GOT3 (cell line): ENCODE data around the gene MACROD2.

Experiments
- DNase-seq: peaks from one replicate; lab custom pipeline; 2025; ENCODE audit warnings: mixed read lengths; lab: John Stamatoyannopoulos, UW

MACROD2 gene

DNA sequence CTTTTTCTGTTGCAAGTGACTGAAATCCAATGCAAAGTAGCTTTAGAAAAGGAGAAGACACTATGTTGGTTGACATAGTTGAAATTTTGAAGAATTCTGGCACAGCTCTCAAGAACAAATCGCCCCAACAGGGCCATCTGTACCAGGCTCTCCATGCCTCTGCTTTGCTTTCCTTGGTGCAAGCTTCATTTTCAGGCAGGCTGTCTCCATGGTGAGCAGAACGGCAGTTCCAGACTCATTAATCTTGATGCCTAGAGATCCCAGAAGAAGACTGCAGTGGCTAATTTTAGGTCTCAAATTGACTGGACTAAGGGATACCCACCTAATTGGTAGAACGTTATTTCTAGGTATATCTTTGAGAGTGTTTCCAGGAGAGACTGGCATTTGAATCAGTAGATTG lies 1292.8 kb downstream of the MACROD2 start:
- no peak for DNase-seq

DNA sequence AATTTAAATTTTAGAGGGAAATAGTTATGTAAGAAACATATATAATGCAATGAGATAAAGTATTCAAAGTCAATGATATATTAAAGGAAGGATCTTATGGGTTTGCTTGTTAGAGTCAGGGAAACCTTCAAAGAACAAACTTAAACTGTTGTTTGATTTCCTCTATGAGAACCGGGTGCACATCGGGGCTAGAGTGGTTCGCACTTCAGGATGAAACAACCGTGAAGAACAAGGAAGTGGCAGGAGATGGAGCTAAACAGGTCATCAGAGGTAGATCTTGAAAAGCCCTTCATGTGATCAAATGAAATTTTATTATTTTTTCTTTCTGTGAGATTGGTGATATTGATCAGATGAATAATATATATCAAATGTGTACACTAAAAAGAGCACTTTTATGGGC lies 1294.0 kb downstream of the MACROD2 start:
- DNase-seq, result no peak

DNA sequence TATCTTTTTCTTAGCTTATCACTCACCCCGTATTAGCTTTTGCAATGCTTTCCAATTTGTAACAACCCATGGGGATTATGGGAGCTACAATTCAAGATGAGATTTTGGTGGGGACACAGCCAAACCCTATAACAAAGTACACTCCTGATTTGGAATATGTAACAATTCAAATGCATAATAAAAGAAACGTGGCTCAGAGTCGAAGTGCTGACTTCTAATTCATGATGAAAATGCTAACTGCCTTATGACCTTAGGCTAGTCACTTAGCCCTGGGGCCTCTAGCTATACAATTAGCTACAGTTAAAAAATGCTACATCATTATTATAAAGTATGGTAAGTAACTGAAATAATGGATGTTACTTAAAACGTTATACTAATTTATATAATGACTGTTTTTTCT lies 1297.1 kb downstream of the MACROD2 start:
- DNase-seq, result no peak

DNA sequence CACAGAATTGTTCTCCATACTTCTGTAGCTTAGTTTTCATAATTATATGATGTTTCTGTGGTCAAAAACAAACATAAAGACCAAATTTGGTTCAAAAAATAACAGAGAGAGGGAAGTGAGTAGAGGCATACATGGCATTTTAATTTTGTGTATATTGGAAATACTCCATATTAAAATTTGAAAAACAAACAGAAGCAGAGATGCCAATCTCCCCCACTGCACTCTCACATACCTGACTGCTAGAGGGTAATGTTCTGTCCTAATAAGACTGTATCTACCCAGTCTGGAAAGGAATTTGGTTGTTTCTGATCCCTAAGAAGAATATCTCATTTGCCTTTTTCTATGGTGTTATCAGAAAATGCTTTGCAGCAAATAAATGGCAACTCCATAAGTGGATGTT lies 1301.1 kb downstream of the MACROD2 start:
- DNase-seq, result no peak

DNA sequence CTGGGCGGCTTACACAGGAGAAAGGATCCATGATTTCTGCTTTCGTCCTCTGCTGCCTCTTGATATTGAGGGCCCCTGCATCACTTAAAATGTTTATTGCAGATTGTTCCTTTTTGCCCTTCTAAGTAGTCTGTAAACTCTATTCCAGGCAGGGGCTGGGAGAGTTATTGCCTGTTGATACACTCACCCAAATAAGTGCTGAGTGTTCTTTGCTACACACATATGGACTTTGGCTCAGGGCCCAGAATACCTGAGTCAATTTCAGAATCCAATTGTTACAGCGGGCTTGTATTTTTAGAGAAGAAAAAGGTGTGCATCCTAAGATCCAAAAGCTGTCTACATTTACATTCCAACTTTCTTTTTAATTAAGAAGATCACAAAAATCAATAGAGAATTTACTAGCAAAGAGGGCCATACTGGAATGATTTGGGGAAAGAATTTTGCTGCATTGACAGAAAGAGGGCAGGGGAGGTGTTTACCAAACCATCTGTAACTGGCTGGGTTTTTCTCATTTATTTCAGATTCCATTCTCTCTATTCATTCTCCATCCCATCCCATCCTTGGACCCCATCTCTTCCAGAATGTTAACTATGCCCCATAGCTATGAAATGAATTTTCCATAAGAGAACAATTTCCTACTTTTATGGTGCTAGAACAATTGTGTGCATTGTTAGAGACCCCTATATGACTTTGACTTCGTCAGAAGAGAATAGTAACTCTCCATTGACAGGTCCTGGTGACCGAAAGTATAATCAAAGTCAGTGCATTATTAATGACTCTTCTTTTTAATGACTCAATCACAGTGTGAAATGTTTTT lies 1302.0 kb downstream of the MACROD2 start:
- no peak for DNase-seq

DNA sequence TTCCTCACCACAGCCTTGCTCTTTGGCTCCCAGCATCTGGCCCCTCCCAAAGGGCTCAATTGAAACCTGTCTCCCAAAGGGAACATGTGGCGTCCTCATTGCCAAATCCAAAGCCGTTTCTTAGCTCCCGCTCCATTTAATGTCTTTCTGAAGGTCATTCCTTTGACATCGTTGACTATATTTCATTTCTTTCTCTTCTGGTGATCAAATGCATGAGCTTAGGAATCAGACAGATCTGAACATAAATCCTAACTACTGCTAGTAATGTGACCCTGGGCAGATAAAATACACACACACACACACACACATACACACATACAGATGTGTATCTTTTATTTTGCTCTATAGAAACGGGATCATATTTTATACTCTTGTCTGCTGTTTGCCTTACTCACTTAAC lies 1306.8 kb downstream of the MACROD2 start:
- DNase-seq, result no peak

DNA sequence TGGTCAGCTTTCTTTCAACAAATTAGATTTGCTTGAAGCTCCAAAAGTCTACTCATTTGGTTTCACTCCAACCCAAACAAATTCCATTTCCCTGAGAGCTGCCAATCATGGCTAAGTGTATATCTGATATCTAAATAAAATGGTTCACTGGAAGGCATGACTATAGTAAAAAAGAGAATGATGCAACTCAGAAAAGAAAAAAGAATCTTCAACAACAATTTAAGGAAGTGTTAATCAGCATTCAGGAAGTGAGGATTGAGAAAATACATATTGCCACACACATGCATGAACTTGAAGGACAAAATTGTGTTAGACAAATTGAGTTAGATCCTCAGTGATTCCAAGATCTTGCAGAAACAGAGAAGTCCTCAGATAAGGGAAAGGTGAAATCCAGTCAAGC lies 1315.0 kb downstream of the MACROD2 start:
- DNase-seq, result no peak

DNA sequence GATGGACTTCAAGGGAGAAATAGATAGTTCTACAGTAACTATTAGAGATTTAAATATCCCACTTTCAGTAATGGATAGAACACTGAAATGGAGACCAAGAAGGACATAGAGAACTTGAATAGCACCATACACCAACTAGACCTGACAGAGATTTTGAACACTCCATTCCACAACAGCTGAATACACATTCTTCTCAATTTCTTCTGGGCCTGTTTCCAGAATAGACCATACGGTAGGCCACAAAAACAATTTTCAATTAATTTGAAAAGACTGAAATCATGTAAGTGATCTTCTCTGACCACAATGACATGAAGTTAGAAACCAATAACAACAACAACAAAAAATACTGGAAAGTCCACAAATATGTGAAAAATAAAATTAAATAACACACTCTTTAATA lies 1321.2 kb downstream of the MACROD2 start:
- DNase-seq, result no peak

DNA sequence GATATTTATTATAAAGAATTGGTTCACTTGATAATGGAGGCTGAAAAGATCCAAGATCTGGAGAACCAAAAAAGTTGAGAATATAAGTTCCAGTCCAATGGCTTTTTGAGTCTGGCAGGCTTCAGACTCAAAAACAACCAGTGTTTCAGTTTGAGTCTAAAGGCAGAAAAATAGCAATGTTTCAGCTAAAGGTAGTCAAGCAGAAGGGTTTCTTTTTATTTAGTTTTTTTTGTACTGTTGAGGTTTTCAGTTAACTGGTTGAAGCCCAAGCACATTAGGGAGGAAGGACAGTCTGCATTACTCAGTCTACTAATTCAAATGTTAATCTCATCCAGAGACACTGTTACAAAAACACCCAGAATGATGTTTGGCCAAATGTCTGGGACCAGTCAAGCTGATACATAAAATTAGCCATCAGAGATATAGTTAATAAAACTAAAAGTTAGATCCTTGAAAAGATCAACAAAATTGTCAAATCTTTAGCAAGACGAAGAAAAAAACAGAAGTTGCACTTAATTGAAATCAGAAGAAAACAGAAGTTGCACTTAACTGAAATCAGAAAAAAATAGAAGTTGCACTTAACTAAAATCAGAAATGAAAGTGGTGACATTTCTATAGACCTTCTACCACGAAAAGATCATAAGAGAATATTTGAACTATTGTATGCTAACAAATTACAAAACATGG lies 1322.4 kb downstream of the MACROD2 start:
- no peak for DNase-seq

DNA sequence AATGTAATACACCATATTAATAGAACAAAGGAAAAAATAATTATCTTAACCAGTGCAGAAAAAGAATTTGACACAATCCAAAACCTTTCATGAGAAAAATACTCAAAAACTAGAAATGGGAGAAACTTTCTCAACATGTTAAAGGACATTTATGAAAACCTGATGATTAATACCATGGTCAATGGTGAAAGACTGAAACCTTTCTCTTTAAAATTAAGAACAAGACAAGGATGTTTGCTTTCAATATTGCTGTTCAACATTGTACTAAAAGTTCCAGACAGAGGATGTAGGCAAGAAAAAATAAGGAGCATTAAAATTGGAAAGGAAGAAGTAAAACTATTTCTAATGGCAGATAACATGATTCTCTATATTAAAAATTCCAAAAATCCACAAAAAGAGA lies 1323.4 kb downstream of the MACROD2 start:
- DNase-seq, result no peak

DNA sequence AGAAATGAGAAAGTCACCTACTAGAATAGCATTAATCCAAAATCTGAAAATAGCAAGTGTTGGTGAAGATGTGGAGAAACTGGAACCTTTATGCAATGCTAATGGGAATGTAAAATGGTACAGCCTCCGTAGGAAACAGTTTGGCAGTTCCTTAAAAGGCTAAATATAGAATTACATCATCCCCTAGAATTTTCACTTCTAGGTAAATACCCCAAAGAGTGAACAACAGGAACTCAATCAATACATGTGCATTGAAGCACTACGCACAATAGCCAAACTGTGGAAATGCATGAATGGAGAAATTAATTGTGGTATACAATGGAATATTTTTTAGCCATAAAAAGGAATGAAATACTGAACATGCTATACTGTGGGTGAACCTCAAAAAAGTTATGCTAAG lies 1324.1 kb downstream of the MACROD2 start:
- no peak for DNase-seq

DNA sequence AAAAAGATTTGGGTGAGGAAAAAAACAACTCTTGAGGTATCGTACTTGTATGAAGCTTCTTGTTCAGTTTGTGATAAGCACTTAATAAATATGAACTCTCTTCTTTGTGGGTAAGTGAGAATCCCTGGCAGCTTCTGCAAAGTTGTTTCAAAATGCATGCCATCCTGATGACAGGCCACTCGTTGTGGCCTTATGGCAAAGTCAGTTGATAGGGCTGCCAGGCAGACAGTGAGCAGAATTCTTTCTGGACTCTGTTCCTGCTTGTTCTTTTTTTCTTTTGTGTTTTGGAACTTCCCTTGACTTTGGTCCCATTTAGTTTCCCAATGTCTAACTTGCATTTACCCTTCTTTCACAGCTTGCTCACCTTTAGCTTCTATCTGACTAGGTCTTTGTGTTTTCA lies 1325.6 kb downstream of the MACROD2 start:
- DNase-seq, result no peak

DNA sequence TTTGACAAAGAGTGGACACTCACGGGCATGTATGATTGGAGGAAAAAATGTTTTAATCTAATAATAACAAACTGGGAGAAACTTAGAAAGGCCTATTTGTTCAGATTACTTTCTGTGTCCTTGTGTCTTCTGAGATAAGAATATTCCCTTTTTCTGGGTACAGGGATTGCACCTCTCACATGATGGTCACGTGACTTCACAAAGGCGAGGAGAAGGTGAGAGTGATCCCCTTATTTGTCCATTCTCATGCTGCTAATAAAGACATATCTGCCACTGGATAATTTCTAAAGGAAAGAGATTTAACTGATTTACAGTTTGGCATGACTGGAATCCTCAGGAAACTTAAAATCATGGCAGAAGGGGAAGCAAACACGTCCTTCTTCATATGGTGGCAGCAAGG lies 1331.8 kb downstream of the MACROD2 start:
- DNase-seq, result no peak

DNA sequence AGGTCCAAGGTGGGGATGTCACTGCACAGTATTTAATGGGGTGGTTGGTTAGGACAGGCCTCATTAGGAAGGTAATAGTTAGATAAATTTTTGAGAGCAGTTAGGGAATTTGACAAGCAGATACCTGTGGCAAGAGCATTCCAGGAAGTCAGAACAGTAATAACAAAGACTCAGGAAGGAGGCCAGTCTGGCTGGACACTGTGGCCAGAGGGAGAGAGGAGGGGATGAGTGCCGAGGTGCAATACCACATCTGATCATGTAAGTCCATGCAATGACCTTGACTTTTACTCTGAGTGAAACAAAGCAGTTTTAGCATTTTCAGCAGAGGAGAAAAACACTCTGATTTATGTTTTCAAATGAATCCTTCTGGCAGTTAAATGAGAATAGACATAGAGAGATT lies 1332.8 kb downstream of the MACROD2 start:
- DNase-seq, result no peak

DNA sequence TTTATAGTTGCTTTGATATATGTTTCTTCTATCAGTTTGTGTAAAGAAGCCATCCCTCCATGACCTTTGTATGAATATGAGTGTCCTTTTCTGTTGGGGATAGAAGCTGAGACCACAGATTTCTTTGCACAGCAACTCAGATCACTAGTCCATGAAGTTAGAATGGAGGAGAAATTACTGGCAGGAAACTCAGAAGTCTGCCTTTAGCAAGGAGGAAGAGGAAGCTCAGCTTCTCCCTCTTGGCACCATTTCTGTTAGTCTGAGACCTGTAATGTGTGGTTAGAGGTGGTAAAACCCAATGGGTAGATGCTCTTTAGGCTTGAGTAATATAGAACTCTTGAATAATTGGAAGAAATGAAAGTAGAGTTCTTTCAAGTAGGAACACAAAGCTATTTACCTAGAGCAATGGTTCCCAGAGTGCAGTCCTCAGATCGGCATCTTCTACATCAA lies 1337.4 kb downstream of the MACROD2 start:
- no peak for DNase-seq

DNA sequence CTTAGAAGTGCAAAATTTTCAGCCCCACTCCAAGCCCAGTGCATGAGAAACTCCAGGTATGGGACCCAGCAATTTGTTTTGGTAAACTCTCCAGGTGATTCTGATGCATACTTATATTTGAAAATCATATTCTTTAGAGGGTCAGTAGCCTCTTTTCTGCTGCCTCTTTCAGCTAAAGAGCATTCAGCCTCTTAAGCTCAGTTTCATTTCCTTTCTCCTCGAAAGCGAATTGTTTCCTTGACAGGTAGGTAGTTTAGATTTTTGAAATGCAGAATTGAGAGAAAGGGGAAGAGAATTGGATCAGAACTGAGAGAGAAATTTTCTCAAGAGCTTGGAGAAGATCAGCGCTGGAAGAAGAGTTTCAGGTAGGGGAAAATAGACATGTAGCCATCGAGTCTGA lies 1337.9 kb downstream of the MACROD2 start:
- DNase-seq, result no peak

DNA sequence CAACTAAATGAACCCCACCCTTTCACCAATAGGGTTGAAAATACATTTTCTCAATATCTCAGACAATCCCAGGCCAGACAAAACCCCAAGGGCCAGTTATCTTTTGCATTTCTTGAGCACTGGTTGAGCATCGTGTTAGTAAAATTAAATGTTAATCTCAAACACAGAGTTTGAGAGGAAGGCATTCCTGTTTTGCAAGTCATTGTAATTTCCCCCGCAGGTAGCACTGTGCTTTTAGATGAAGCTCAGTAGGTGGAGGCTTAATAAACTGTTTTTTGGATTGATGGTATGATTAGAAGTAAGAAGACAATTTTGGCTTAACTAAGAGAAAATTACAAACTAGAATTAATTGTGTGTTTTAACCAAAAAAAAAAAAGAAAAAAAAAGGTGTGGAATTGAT lies 1340.7 kb downstream of the MACROD2 start:
- DNase-seq, result no peak

DNA sequence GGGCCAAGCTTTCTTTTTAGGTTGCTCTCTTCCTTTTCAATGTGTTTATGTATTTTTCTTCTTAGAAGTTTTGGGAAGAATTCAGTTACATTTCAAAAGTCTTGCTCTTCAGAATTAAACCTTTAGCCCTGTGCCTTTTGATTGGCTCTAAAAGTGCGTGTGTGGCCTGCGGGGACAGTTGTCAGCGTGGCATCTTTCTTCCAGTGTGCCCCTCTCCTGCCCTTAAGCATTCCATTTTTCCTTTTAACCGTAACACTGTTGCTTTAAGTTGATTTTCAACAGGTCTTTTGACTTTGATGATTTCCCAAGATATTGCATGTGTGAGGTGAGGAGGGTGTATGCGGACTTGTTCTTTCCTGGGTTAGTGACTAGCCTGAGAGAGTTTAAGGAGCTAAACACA lies 1341.2 kb downstream of the MACROD2 start:
- DNase-seq, result no peak

DNA sequence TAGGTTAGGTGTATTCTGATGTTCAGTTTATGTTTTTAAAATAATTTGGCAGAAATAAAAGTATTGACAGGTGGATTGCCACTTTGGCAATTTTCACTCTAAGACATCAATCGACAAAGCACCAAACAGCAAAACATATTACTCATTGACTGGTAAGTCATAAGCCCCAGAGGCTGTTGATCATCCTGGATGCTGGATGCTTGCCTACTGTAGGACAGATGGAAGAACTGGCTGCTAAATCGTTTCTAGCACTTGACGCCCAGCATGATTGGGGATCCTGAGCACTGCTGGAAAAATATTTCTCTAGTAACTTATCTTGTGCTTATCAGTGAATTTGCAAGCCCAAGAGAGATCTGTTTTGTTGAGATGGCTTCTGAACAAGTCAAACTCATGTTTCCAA lies 1343.9 kb downstream of the MACROD2 start:
- DNase-seq, result no peak

DNA sequence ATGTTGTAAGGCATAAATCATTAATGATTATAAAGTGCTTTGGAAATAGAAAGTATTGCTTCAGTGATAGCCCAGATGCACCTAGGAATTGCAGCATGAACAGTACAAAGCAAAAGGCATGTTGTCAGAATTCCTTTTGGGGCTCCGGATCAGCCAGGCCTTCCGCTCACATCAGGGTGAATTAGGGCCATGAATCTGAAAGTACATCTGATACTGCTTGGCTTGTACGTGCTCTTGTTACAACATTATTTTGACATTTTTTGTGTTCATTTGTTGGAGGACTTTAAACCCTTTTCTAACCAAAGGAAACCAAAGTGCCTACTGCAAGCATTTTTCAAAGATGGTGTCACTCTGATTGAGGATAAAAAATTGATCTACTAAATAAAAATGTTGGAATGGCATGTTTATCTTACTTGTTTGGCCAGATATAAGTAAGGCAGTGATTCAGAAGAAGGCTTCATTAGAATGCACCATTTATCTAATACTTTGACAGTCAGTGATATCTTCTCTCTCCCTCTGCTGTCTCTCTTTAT lies 1347.7 kb downstream of the MACROD2 start:
- no peak for DNase-seq

DNA sequence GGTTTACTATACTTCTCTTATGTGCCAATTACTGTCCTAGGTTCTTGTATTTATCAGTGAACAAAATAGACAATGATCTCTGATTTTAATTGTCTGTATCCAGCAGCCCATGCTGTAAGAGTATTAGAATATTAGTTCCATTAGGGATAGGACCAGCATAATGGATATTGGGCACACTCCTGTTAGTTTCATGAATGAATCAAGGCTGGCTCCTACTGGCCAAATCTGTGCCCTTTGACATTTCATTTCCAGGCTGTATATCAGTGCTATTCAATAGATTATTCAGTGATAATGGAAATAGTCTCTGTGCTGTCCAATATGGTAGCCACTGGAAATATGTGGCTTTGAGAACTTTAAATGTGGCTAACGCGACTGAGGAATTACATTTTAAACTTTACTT lies 1350.0 kb downstream of the MACROD2 start:
- no peak for DNase-seq

DNA sequence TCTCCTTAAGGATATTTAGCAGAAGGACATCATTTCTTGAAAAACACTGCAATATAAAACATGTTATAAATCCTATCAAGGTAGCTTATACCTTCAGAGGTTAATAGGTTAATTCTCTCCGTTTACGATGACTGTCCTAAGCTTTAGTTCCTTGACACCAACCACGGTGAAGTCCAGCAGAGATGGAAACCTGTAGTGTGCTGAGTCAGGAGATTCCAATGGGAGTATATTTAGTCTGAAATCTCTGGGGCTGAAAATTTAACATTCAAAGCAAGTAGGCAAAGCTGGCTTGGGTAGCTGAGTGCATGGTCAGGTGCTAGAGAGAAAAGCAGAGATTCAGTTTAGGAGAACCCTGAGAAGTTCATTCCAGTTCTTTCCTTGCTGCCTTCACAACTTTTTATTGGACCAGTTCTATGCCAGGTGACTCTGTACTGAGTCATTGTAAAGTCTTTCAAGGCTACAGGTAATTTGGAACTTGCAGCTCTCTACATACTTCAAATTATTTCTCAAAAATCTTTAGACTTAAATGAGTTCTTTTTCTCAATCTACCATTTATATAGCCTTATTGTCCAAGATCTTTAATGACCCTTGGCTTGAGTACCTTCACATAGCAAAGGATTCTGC lies 1351.5 kb downstream of the MACROD2 start:
- DNase-seq, result no peak

DNA sequence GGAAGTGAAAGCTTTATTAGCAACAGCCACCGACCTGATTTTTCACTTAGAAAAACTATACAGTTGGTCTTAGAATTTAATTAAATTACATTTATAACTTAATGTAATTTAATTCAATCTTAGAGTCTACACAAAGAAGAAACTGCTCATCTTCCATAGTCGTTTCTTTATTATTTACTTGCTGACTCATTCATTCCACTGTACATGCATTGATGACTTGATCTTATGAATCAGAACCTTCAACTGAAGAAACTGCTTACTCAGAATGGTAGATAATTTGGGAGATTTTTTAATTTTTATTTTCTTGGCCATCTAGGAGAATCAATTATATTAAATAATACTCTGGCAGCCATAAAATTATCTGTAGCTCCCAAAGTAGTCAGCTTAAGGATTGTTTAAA lies 1363.7 kb downstream of the MACROD2 start:
- no peak for DNase-seq
